SJSA1 (cell line): ENCODE measurements around the gene EDN1. TPM values are rescaled to one million over a fixed set of nuclear protein-coding genes. Genes with fewer than 3 reads are reported as not detected.

Source experiments
- DNase-seq, 2 experiments: peaks; one replicate each; pipeline ENCODE4 v3.0.0-alpha.2; 2015 to 2020; ENCODE audit warnings: low spot score in 2 of 2, low read depth in 1 of 2
- H3K27ac ChIP-seq: fragments of 250-450 bp; sonication (Bioruptor Pico); 2 replicates; pipeline ENCODE4 v1.5.1; 2020; ENCODE audit warnings: mild to moderate bottlenecking, moderate library complexity
- H3K27me3 ChIP-seq: fragments of 250-450 bp; sonication (Bioruptor Pico); replicated peaks from 2 replicates; pipeline ENCODE4 v1.5.1; 2020; ENCODE audit warnings: mild to moderate bottlenecking, moderate library complexity
- H3K36me3 ChIP-seq: fragments of 250-450 bp; sonication (Bioruptor Pico); 2 replicates; pipeline ENCODE4 v1.5.1; 2020; ENCODE audit warnings: mild to moderate bottlenecking
- H3K4me1 ChIP-seq: fragments of 250-450 bp; sonication (Bioruptor Pico); replicated peaks from 2 replicates; pipeline ENCODE4 v1.6.1; 2021; ENCODE audit warnings: mild to moderate bottlenecking
- H3K4me3 ChIP-seq: fragments of 250-450 bp; sonication (Bioruptor Pico); 2 replicates; pipeline ENCODE4 v1.5.1; 2020; ENCODE audit warnings: mild to moderate bottlenecking
- H3K9me3 ChIP-seq: fragments of 250-450 bp; sonication (Bioruptor Pico); replicated peaks from 2 replicates; pipeline ENCODE4 v1.5.1; 2020; ENCODE audit warnings: mild to moderate bottlenecking
- total RNA-seq: library from RNA; depleted of rRNA; stranded (reverse); fragments of >200 nt; shearing (Covaris generic); gene quantifications from 2 replicates; pipeline ENCODE4 v1.2.3, GENCODE V29; 2014

EDN1 gene
- total RNA-seq, 1 experiment from 2014 or later, result 45.5 TPM

- no peak for DNase-seq
- no peaks in the 10 kb centered on the region for H3K27me3 ChIP-seq
- no peak overlapping the region for H3K27ac ChIP-seq
- peaks cover 17% of the 10 kb centered on the region for H3K4me1 ChIP-seq
- H3K9me3 ChIP-seq, result no peaks in the 10 kb centered on the region
- no peak overlapping the region for H3K4me3 ChIP-seq
- no peaks in the 10 kb centered on the region for H3K36me3 ChIP-seq
Observed at GRCh38 chr6:12278915-12279314, 11.2 kb upstream of the EDN1 start.

- no peak for DNase-seq
- Histone ChIP-seq H3K27me3 (no peaks in the 10 kb centered on the region), H3K9me3 (no peaks in the 10 kb centered on the region), H3K36me3 (no peaks in the 10 kb centered on the region), H3K27ac (peak overlapping the region; percentile 11; the same call in 1 of the 2 replicates), H3K4me3 (no peak overlapping the region), H3K4me1 (peaks cover 17% of the 10 kb centered on the region)
Observed at GRCh38 chr6:12279322-12280091, 10.7 kb upstream of the EDN1 start.

DNA sequence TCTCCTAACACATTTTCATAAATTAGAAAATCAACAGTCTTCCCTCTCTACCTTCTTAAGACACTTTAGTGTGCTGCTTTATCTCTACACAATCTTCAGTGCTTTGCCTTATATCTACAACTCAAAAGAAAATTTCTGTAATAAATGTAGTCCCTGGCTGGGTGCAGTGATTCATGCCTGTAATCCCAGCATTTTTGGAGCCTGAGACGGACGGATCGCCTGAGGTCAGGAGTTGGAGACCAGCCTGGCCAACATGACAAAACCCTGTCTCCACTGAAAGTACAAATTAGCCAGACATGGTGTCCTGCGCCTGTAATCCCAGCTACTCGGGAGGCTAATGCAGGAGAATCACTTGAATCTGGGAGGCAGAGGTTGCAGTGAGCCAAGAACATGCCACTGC, 9.7 kb upstream of the EDN1 start:
- Histone ChIP-seq H3K36me3 (no peaks in the 10 kb centered on the region), H3K27ac (peak overlapping the region; percentile 25), H3K9me3 (no peaks in the 10 kb centered on the region), H3K4me1 (peaks cover 17% of the 10 kb centered on the region), H3K4me3 (no peak overlapping the region), H3K27me3 (no peaks in the 10 kb centered on the region)
- peak; percentile 37 to 65 for DNase-seq

GRCh38 chr6:12280902-12281301, 9.3 kb upstream of the EDN1 start:
- Histone ChIP-seq H3K27me3 (no peaks in the 10 kb centered on the region), H3K4me3 (no peak overlapping the region), H3K4me1 (peaks cover 17% of the 10 kb centered on the region), H3K27ac (0 out of 2 replicates have a peak overlapping the region, but pooled peaks have one; percentile 25), H3K9me3 (no peaks in the 10 kb centered on the region), H3K36me3 (no peaks in the 10 kb centered on the region)
- DNase-seq, result no peak

DNA sequence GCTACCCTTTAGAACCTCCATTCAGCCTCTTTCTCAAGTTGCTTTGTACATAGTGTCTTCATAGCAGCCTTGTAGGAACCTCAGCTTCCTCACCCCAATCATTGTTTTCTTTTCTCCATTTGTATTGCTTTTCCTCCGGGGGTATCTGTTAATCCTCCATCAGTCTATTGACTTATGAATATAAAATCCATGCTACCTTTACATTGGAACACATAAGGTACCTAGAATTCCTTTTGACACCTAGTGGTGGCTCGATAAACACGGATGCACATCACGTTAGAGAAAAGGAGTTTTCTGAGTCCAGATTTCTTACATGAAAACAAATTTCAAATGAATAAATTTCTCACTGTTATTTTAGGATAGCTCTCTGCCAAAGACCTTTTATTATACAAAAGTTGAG, 6.3 kb upstream of the EDN1 start:
- H3K27me3 ChIP-seq, result no peaks in the 10 kb centered on the region
- no peak for DNase-seq
- H3K27ac ChIP-seq, result no peak overlapping the region
- no peaks in the 10 kb centered on the region for H3K9me3 ChIP-seq
- H3K36me3 ChIP-seq, result no peaks in the 10 kb centered on the region
- H3K4me3 ChIP-seq, result no peak overlapping the region
- H3K4me1 ChIP-seq, result peaks cover 22% of the 10 kb centered on the region

GRCh38 chr6:12286373-12287110, 3.6 kb upstream of the EDN1 start:
- Histone ChIP-seq H3K36me3 (peaks cover under 1% of the 10 kb centered on the region; the same call in 1 of the 2 replicates), H3K27me3 (no peaks in the 10 kb centered on the region), H3K27ac (no peak overlapping the region), H3K9me3 (no peaks in the 10 kb centered on the region), H3K4me3 (no peak overlapping the region), H3K4me1 (peaks cover 9% of the 10 kb centered on the region)
- DNase-seq, result no peak

- DNase-seq, result no peak
- H3K27ac ChIP-seq, result no peak overlapping the region
- H3K36me3 ChIP-seq, result peaks cover 17% of the 10 kb centered on the region
- peaks cover 21% of the 10 kb centered on the region for H3K4me1 ChIP-seq
- no peaks in the 10 kb centered on the region for H3K27me3 ChIP-seq
- no peak overlapping the region for H3K4me3 ChIP-seq
- no peaks in the 10 kb centered on the region for H3K9me3 ChIP-seq
Observed at GRCh38 chr6:12288211-12288618, 1.9 kb upstream of the EDN1 start.

- H3K9me3 ChIP-seq, result no peaks in the 10 kb centered on the region
- peaks cover 28% of the 10 kb centered on the region for H3K4me1 ChIP-seq
- DNase-seq, result no peak
- no peak overlapping the region for H3K4me3 ChIP-seq
- H3K27me3 ChIP-seq, result no peaks in the 10 kb centered on the region
- peaks cover 24% of the 10 kb centered on the region for H3K36me3 ChIP-seq
- peak overlapping the region; percentile 99 for H3K27ac ChIP-seq
Observed at GRCh38 chr6:12288914-12289313, 1.2 kb upstream of the EDN1 start.

DNA sequence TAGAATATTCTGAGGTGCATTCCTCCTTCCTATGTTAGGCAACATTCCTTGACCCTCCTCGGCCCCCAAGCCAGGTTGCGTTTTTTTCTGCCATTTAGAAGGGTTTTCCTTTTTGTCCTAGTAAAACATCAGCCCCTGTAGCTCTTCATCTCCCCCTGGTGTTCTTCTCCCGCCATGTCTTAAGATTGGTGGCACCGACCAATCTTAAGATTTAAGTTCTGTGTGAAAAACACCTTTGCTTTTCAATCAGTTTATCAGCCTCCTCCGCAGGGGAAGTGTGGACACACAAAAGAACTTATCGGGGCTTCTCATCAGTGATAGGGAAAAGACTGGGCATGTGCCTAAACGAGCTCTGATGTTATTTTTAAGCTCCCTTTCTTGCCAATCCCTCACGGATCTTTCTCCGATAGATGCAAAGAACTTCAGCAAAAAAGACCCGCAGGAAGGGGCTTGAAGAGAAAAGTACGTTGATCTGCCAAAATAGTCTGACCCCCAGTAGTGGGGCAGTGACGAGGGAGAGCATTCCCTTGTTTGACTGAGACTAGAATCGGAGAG, 719 bp upstream of the EDN1 start:
- Histone ChIP-seq H3K4me1 (peaks cover 33% of the 10 kb centered on the region), H3K27me3 (no peaks in the 10 kb centered on the region), H3K27ac (peak overlapping the region; percentile 99), H3K36me3 (peaks cover 30% of the 10 kb centered on the region), H3K9me3 (no peaks in the 10 kb centered on the region), H3K4me3 (peak overlapping the region; percentile 50)
- peak in 1 of 2 experiments; percentile 72 for DNase-seq

- peak overlapping the region; percentile 50 for H3K4me3 ChIP-seq
- peak overlapping the region; percentile 99 for H3K27ac ChIP-seq
- peaks cover 48% of the 10 kb centered on the region for H3K4me1 ChIP-seq
- no peaks in the 10 kb centered on the region for H3K27me3 ChIP-seq
- H3K36me3 ChIP-seq, result peaks cover 46% of the 10 kb centered on the region
- H3K9me3 ChIP-seq, result no peaks in the 10 kb centered on the region
- no peak for DNase-seq
Observed at GRCh38 chr6:12291071-12291838, 1.1 kb downstream of the EDN1 start.

GRCh38 chr6:12291839-12292604, 1.9 kb downstream of the EDN1 start:
- H3K4me3 ChIP-seq, result peak overlapping the region; percentile 50
- DNase-seq, result peak in 1 of 2 experiments; percentile 74
- no peaks in the 10 kb centered on the region for H3K9me3 ChIP-seq
- peaks cover 51% of the 10 kb centered on the region for H3K36me3 ChIP-seq
- peak overlapping the region; percentile 19 for H3K27ac ChIP-seq
- no peaks in the 10 kb centered on the region for H3K27me3 ChIP-seq
- peaks cover 54% of the 10 kb centered on the region for H3K4me1 ChIP-seq

DNA sequence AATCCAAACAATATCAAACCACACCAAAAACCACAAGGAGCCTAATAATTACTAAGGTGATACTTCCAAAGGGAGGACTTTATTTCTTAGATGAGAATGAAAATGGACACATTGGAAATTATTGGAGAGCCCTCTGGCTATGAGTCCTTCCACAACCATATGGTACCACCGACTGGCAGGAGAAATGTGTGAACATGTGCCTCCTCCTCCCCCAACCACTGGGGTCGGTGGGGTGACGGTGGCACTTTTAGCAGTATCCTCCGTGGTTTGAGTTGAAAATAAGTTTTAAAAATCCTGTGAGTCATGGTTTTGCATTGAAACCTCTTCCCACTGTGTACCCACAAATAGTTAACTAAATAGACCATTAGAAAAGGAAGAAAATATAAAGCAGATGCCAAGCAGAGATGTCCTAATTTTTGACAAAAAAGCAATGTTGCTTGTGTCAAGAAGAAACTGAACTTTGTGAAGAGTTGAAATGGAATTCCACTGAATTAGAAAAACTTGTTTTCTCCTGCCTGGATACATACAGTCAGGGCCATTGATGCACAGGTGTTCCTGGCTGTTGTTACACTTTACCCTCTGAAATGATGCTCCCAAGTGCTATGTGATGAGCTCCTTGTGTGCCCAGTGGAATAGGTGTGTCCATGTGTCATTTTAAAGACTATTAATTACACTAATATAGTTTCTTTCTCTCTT, 3.2 kb downstream of the EDN1 start:
- Histone ChIP-seq H3K27me3 (no peaks in the 10 kb centered on the region), H3K36me3 (peaks cover 65% of the 10 kb centered on the region), H3K4me3 (peak overlapping the region; percentile 50; the same call in 1 of the 2 replicates), H3K9me3 (no peaks in the 10 kb centered on the region), H3K4me1 (peaks cover 58% of the 10 kb centered on the region), H3K27ac (peak overlapping the region; percentile 19)
- DNase-seq, result no peak
